Sigmoid colon (tissue), 4 donors: ENCODE results near the gene ZDHHC16.

Experiments
- CTCF ChIP-seq, 4 experiments: fragments of 450-650 bp in 3 of 4; fragments of 200-600 bp in 1 of 4; IDR thresholded peaks; one replicate each; pipeline ENCODE4 v1.5.1; 2016 to 2019; ENCODE audit warnings: antibody characterized with exemption in 4 of 4, mild to moderate bottlenecking in 3 of 4, moderate library complexity in 2 of 4
- POLR2A ChIP-seq, 2 donors: fragments of 450-650 bp; IDR thresholded peaks; one replicate each; pipeline ENCODE4 v1.6.1; 2016; ENCODE audit warnings: antibody characterized with exemption in 2 of 2, mild to moderate bottlenecking in 2 of 2, moderate library complexity in 2 of 2
- POLR2AphosphoS5 ChIP-seq, 4 donors: sonication (generic); formaldehyde crosslinking; IDR thresholded peaks; one replicate each; pipeline ENCODE4 v1.6.1; 2017; ENCODE audit warnings: antibody characterized with exemption in 4 of 4

- no peak for TF ChIP-seq POLR2A (IDR thresholded peaks at IDR 0.05)
- TF ChIP-seq CTCF (IDR thresholded peaks at IDR 0.05): no peak
- no peak for TF ChIP-seq POLR2AphosphoS5 (IDR thresholded peaks at IDR 0.05)
Measured at GRCh38 chr10:97426776-97427570, 19.0 kb upstream of the ZDHHC16 start.
